H9 (cell line): ENCODE results near the gene TUBGCP6. TPM values are rescaled to one million over a fixed set of nuclear protein-coding genes. Genes with fewer than 3 reads are reported as not detected.
A peak's percentile ranks its signal among the peaks of the same experiment; 100 is the strongest.

Experiments used
- DNase-seq: peaks from one replicate; pipeline ENCODE4 v3.0.0-alpha.2; 2017
- H2AFZ ChIP-seq: one replicate; pipeline ENCODE4 v1.6.1; 2013; ENCODE audit warnings: mild to moderate bottlenecking, low read length, control low read depth, moderate library complexity
- H2AK5ac ChIP-seq: 2 replicates; pipeline ENCODE4 v1.6.1; 2013; ENCODE audit warnings: low read length, control low read depth, mixed read lengths; ENCODE audit not compliant: insufficient read length
- H2BK120ac ChIP-seq: one replicate; pipeline ENCODE4 v1.6.1; 2013; ENCODE audit warnings: low read depth, mild to moderate bottlenecking, low read length, control low read depth, inconsistent platforms; ENCODE audit not compliant: poor library complexity, severe bottlenecking
- H2BK12ac ChIP-seq: 2 replicates; pipeline ENCODE4 v1.6.1; 2013; ENCODE audit warnings: low read length, control low read depth, mixed read lengths, low read depth; ENCODE audit not compliant: insufficient read length
- H2BK15ac ChIP-seq: 2 replicates; pipeline ENCODE4 v1.6.1; 2013; ENCODE audit warnings: low read depth, low read length, control low read depth
- H2BK20ac ChIP-seq: one replicate; pipeline ENCODE4 v1.6.1; 2013; ENCODE audit warnings: low read depth, mild to moderate bottlenecking, low read length, control low read depth, inconsistent platforms; ENCODE audit not compliant: poor library complexity, severe bottlenecking
- H2BK5ac ChIP-seq: 2 replicates; pipeline ENCODE4 v1.6.1; 2013; ENCODE audit warnings: low read length, control low read depth, mixed read lengths; ENCODE audit not compliant: insufficient read length
- H3K14ac ChIP-seq: 2 replicates; pipeline ENCODE4 v1.6.1; 2013; ENCODE audit warnings: low read length, control low read depth; ENCODE audit not compliant: insufficient read depth
- H3K18ac ChIP-seq: 2 replicates; pipeline ENCODE4 v1.6.1; 2013; ENCODE audit warnings: low read depth, mild to moderate bottlenecking, mixed read lengths, low read length, control low read depth; ENCODE audit not compliant: insufficient read length
- H3K23ac ChIP-seq: 2 replicates; pipeline ENCODE4 v1.6.1; 2013; ENCODE audit warnings: low read length, control low read depth, mixed read lengths, low read depth; ENCODE audit not compliant: insufficient read length
- H3K23me2 ChIP-seq: 2 replicates; pipeline ENCODE4 v1.6.1; 2013; ENCODE audit warnings: low read depth, mild to moderate bottlenecking, mixed read lengths, low read length, control low read depth; ENCODE audit not compliant: insufficient read length, poor library complexity, severe bottlenecking
- H3K27ac ChIP-seq: 2 replicates; pipeline ENCODE4 v1.5.1; 2013; ENCODE audit warnings: low read length, control low read depth, mixed read lengths, low read depth; ENCODE audit not compliant: insufficient read length
- H3K27me3 ChIP-seq: 2 replicates; pipeline ENCODE4 v1.6.1; 2013; ENCODE audit warnings: low read length, control low read depth, inconsistent platforms; ENCODE audit not compliant: insufficient read depth
- H3K4ac ChIP-seq: 2 replicates; pipeline ENCODE4 v1.6.1; 2013; ENCODE audit warnings: low read depth, mild to moderate bottlenecking, control low read depth, inconsistent platforms, low read length, moderate library complexity
- H3K4me1 ChIP-seq: 2 replicates; pipeline ENCODE4 v1.6.1; 2013; ENCODE audit warnings: low read length, control low read depth, inconsistent platforms; ENCODE audit not compliant: insufficient read depth
- H3K4me2 ChIP-seq: 2 replicates; pipeline ENCODE4 v1.6.1; 2013; ENCODE audit warnings: low read length, control low read depth, mixed read lengths; ENCODE audit not compliant: insufficient read length, insufficient read depth
- H3K56ac ChIP-seq: 2 replicates; pipeline ENCODE4 v1.6.1; 2013; ENCODE audit warnings: low read depth, mild to moderate bottlenecking, mixed read lengths, low read length, control low read depth; ENCODE audit not compliant: insufficient read length
- H3K79me1 ChIP-seq: 2 replicates; pipeline ENCODE4 v1.6.1; 2013; ENCODE audit warnings: low read depth, mild to moderate bottlenecking, moderate library complexity, low read length, control low read depth, inconsistent platforms; ENCODE audit not compliant: insufficient read depth, poor library complexity, severe bottlenecking
- H3K79me2 ChIP-seq: 2 replicates; pipeline ENCODE4 v1.6.1; 2013; ENCODE audit warnings: low read length, control low read depth, inconsistent platforms; ENCODE audit not compliant: insufficient read depth
- H3K9ac ChIP-seq: 2 replicates; pipeline ENCODE4 v1.6.1; 2013; ENCODE audit warnings: low read length, control low read depth, mixed read lengths; ENCODE audit not compliant: insufficient read length; ENCODE audit errors: extremely low read depth
- H3K9me3 ChIP-seq: one replicate; pipeline ENCODE4 v1.6.1; 2013; ENCODE audit warnings: low read depth, low read length, inconsistent platforms; ENCODE audit not compliant: control insufficient read depth
- H3T11ph ChIP-seq: one replicate; pipeline ENCODE4 v1.6.1; 2013; ENCODE audit warnings: mild to moderate bottlenecking, low read length, control low read depth, inconsistent platforms
- H4K20me1 ChIP-seq: one replicate; pipeline ENCODE4 v1.6.1; 2013; ENCODE audit not compliant: control insufficient read depth, insufficient read length, insufficient read depth
- H4K5ac ChIP-seq: 2 replicates; pipeline ENCODE4 v1.6.1; 2013; ENCODE audit warnings: low read depth, mild to moderate bottlenecking, mixed read lengths, low read length, control low read depth; ENCODE audit not compliant: insufficient read length
- H4K8ac ChIP-seq: replicated peaks from 2 replicates; pipeline ENCODE4 v1.6.1; 2013; ENCODE audit warnings: low read length, control low read depth, mixed read lengths, low read depth; ENCODE audit not compliant: insufficient read length
- H4K91ac ChIP-seq: 2 replicates; pipeline ENCODE4 v1.6.1; 2013; ENCODE audit warnings: low read depth, mild to moderate bottlenecking, moderate library complexity, mixed read lengths, low read length, control low read depth; ENCODE audit not compliant: insufficient read length
- H3K27ac Mint-ChIP-seq, 3 experiments: 2 replicates in 2 of 3; 3 replicates in 1 of 3; pipeline ENCODE4 v1.8.0; 2020 to 2021; ENCODE audit warnings: mixed read lengths in 3 of 3, mild to moderate bottlenecking in 1 of 3, moderate library complexity in 1 of 3
- H3K27me3 Mint-ChIP-seq: 2 replicates; pipeline ENCODE4 v1.8.0; 2021; ENCODE audit warnings: low read depth, mild to moderate bottlenecking, moderate library complexity, mixed read lengths
- H3K36me3 Mint-ChIP-seq, 3 experiments: 2 replicates in 2 of 3; 3 replicates in 1 of 3; pipeline ENCODE4 v1.8.0; 2020 to 2021; ENCODE audit warnings: low read depth in 3 of 3, mixed read lengths in 3 of 3; ENCODE audit not compliant: insufficient read depth in 1 of 3
- H3K4me1 Mint-ChIP-seq, 2 experiments: 2 replicates each; pipeline ENCODE4 v1.8.0; 2020; ENCODE audit warnings: mixed read lengths in 2 of 2
- H3K4me3 Mint-ChIP-seq, 2 experiments: 2 replicates in 1 of 2; 3 replicates in 1 of 2; pipeline ENCODE4 v1.8.0; 2020 to 2021; ENCODE audit warnings: mild to moderate bottlenecking in 2 of 2, mixed read lengths in 2 of 2, moderate library complexity in 1 of 2
- H3K9me3 Mint-ChIP-seq, 2 experiments: 2 replicates in 1 of 2; 3 replicates in 1 of 2; pipeline ENCODE4 v1.8.0; 2020; ENCODE audit warnings: mild to moderate bottlenecking in 2 of 2, mixed read lengths in 2 of 2, moderate library complexity in 1 of 2
- CTCF ChIP-seq: fragments of 200-600 bp; sonication (generic); conservative IDR thresholded peaks from 3 replicates; pipeline ENCODE4 v1.8.0; 2021; ENCODE audit warnings: antibody characterized with exemption, mild to moderate bottlenecking
- WGBS: extraction: QIAGEN DNeasy Blood & Tissue Kit; methylation state at CpG from one replicate; pipeline ENCODE4 v1.1.7; 2013; ENCODE audit warnings: missing lambda C conversion rate, low lambda C conversion rate, mixed read lengths; ENCODE audit not compliant: insufficient read length; ENCODE audit errors: extremely low coverage; 5-methylcytosine and 5-hydroxymethylcytosine counted together
- total RNA-seq: library from RNA; stranded (reverse); gene quantifications from 2 replicates; pipeline ENCODE4 v1.2.1, GENCODE V29; 2021

TUBGCP6 gene
- total RNA-seq, 1 experiment from 2014 or later, result 29.0 TPM

- Histone ChIP-seq H3K4me1 (no peaks in the 10 kb centered on the region), H3K23me2 (peaks cover 5% of the 10 kb centered on the region), H2BK120ac (no peak overlapping the region), H4K5ac (no peak overlapping the region), H3K56ac (no peak overlapping the region), H2BK15ac (no peak overlapping the region), H2AFZ (no peak overlapping the region), H2BK12ac (no peak overlapping the region), H3K79me1 (no peaks in the 10 kb centered on the region), H3K27ac (no peak overlapping the region), H3K27me3 (peaks cover 3% of the 10 kb centered on the region; the same call in 1 of the 2 replicates), H4K8ac (no peak overlapping the region), H3T11ph (no peak overlapping the region), H3K23ac (no peak overlapping the region), H3K4me2 (no peak overlapping the region), H2AK5ac (no peak overlapping the region), H2BK5ac (no peak overlapping the region), H3K79me2 (no peaks in the 10 kb centered on the region), H3K9ac (no peak overlapping the region), H3K18ac (no peak overlapping the region), H3K4ac (no peak overlapping the region), H4K20me1 (no peaks in the 10 kb centered on the region), H3K14ac (no peak overlapping the region), H3K9me3 (no peaks in the 10 kb centered on the region), H2BK20ac (no peak overlapping the region), H4K91ac (no peak overlapping the region)
- Mint-ChIP-seq H3K4me3 (peak overlapping the region; percentile 24 to 85; a peak in 3 of 5 replicates), H3K27me3 (peaks cover 40% of the 10 kb centered on the region), H3K36me3 (peaks cover under 1 to 2% (median 2%) of the 10 kb centered on the region in 3 experiments; a peak in 3 of 7 replicates), H3K27ac (peak overlapping the region in 1 of 3 experiments; percentile 67; a peak in 1 of 7 replicates), H3K4me1 (peaks cover 4 to 10% of the 10 kb centered on the region in 2 experiments), H3K9me3 (no peaks in the 10 kb centered on the region; a peak in 1 of 5 replicates)
- no CpG with 5 or more reads among the region's 13 CpGs for WGBS
- TF ChIP-seq CTCF, result no peak
- no peak for DNase-seq
Measured at GRCh38 chr22:50171965-50172421, 72.8 kb downstream of the TUBGCP6 start.
